Stimulated activated CD8-positive, alpha-beta memory T cell treated with anti-CD3 and anti-CD28 coated beads, Interleukin-12 subunit alpha, Interleukin-12 subunit beta, amount 100 ng/mL, for 24 hours (primary cell): ENCODE results near the gene KCNJ1.

Source experiments
- DNase-seq: peaks from one replicate; pipeline ENCODE4 v3.0.0-alpha.2; 2020; ENCODE audit errors: extremely low read depth

Gene KCNJ1

DNA sequence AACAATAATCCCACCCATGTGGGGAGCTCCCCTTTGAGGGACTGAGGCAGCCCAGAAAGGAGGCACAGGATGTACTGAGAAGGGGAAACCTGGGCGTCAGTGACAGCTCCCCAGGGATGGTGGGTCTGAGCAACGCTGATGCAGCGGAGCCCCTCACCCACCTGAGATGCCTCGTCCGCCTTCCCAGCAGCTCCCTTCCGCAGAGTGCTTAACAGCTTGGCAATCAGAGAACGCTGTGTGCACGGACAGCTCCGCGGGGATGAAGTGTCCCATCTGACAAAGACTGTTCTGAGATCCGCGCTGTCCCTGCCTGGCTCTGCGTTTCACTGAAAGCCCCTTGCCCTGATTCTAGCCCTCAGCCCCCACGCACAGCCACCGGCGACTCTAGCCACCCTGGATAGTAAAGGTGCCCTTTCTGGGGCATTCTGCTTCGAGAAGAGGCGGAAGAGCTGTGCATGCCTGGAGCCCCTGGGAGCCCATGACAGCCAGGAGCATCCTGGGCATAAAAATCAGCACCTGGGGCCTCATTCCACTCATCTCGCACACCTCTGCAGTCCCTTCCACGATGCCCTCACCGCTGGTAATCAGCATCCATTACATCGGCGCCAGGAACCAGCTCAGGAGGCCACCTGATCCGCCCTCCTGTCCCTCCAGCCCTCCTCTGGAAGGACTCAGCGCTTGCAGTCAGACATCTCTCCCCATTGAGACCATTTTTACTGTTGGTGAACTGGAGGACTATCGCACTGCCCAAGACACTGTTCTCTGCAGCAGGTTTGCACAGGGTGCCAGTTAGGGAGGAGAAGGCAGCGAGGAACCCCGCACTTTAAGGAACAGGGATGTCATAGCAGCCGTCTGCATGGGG lies 34.8 kb upstream of the KCNJ1 start:
- DNase-seq, result no peak

DNA sequence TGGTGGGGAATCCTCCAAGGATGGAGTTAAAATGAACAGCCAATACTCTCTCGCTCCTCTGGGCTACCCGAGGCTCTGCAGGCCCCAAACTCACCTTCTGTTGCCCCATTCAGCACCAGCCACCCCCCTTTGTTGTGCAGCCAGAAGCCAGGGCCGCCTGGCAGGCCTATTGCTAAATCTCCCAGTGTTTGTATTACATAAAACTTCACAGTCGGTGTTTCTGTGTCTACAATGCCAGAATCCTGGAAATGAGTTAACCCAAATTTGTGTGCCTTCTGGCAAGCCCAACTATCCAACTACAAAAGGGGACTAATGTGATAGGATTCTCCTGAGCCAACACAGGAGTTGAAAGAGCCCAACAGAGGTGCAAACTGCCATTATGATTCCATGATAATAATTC lies 33.4 kb upstream of the KCNJ1 start:
- no peak for DNase-seq

DNA sequence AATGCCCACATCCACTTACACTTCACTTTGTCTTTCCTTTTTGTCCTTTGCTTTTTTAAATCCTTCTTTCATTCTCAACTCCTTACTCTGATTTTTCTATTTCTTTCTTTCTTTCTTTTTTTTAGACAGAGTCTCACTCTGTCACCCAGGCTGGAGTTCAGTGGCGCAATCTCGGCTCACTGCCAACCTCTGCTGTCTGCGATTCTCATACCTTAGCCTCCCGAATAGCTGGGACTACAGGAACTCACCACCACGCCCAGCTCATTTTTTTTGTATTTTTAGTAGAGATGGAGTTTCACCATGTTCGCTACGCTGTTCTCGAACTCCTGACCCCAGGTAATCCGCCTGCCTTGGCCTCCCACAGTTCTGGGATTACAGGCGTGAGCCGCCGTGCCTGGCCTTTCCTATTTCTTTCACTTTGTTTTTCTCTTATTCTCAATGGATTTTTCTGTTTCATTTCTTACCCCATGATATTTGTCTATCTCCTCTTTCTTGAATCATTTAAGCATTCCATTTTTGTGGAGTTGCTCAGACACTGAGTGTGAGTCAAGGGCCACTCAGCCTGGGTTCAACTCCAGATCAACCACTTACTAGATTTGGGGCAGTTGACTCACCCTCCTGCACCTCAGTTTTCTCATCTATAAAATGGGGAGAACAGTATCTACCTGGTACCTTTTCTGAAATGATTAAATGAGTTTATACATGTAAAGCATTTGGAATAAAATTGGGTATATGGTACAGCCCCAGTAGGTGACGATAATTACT lies 31.7 kb upstream of the KCNJ1 start:
- DNase-seq, result no peak

DNA sequence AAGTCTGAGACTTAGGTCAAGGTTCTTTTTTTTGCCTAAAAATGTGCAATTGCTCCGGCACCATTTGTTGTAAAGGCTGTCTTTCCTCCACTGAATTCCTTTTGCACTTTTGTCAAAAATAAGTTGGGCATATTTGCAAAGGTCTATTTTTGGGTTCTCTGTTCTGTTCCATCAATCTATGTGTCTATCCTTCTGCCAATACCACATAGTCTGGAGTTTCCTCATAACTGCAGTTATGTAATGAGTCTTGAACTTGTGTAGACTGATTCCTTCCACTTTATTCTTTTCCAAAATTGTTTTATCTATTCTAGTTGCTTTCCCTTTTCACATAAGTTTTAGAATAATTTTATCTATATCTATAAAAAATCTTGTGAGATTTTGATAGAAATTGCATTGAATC lies 30.7 kb upstream of the KCNJ1 start:
- DNase-seq, result no peak

DNA sequence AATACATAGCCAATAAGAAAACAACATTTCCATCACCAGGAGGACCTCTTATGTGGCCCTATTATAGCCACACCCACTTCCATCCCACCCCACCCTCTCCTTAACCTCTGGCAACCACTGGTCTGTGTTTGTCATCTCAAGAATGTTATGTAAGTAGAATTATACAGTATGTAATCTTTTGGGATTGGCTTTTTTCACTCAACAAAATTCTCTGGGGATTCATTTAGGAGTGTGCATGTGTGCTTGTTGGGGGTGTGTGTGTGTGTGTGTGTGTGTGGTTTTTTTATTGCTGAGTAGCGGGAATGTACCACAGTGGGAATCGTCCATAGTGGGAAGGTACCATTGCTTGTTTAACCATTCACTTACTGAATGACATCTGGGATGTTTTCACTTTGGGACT lies 29.3 kb upstream of the KCNJ1 start:
- DNase-seq, result no peak

DNA sequence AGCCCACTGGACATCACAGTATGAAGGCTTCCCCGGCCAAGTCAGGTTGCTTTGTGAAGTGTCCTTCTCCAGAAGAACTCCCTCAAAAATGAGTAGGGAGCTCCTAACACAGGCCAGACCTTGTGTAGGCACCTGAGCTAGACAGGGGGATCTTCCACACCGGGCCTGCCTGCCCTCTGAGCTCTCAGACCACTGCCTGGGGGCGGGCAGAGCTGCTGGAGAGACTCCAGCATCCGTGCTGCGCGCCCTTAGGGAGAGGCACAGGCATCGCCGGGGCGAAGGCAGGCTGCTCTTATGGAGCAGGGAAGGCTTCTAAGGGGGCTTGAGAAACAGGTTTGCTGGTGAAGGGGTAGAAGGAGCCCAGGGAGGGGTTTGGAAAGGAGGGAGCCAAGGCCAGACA lies 28.4 kb upstream of the KCNJ1 start:
- DNase-seq, result no peak

DNA sequence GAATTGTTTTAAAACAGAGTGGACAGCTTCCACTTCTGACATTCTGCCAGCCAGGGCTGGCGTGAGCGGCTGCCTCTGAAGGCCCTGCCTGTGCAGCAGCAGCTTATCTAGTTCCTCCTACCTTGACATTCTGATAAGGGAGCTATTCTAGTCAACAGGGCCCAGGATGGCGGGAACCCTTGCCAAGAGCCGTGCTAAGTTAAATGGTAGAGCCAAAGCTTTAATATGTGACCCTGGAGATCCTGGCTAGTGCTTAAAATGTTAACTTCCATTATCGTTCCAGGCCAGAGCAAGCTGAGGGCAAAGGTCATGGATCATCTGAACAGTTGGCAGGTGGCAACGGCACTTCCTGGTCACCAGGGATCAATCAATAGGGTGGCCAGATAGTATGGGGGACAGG lies 27.6 kb upstream of the KCNJ1 start:
- DNase-seq, result no peak

DNA sequence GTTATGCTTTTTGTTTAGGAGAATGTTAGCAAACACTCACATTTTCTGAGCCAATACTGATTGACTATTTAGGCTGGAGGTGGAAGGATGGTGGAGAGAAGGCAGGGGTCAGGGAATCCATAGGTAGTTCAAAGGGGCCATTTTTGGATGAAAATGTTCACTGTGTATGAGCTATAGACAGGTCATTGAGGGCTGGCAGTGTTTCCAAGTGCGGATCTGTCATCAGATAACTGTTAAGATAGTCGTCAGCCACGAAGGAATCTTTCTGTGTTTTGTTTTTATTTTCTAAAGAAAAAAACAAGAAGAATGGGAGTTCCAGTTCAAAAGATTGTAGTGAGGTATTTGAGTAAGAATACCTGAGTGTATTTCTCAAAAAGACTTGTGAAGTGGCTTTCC lies 27.2 kb upstream of the KCNJ1 start:
- no peak for DNase-seq

DNA sequence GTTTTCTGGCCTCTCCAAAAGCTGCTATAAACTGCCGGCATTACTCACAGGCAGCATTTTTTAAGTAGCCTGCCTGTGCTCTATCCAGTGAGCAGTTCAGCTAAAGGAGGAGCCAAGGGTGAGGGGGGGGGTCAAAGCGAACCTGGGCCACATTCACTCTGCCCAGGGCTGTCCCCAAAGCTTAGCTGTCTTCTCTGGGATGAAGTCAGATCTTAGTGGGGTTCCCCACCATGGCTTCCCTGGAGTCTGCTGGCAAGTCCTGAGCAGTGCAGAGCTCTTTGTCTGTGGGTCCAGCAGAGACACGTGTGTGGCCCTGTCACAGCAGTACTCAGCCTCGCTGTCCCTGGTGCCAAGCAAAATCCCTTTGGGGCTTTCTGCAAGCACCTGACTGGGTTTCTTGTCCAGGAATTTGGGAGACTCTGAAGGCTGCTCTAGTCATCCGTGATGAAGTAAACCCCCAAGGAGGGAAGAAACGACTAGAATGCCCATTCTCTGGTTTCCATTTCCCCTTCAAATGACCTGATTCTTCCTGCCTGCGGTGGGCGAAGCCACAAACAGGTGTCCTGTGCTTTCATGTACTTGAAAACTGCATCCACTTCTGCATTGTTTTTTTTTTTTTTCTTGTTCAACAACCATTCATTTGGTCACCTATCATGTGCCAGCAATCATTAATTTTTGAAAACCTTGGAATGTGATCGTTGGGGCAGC lies 26.6 kb upstream of the KCNJ1 start:
- no peak for DNase-seq

DNA sequence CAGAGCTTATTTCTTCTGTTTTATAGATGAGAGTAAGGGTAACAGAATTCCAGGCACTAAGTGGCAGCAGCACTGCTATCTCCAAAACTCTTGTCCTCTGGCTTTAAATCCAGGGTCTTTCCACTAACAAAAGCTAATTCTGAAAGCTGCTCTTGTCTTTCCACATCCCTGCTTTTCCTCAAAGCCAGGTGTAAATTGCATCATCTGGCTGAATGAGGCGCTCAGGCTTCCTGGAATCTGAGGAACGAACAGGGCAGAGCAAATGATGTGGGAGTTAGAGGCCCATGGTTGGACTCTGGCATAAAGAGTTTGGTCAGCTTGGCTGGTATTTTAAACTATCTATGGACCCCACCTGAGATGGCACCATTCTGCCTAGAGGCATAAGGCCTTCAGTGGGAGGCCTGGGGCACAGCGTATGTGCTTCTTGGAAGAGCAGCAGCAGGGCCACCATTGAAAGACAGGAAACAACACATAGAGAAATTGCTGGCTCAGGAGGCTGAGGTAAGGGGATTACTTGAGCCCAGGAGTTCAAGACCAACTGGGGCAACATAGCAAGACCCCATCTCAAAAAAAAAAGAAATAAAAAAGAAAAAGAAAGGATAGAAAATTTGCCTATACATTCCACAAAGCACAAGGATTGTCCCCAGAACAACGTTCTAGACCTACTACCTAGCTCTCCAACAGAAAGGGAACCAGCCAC lies 25.9 kb upstream of the KCNJ1 start:
- no peak for DNase-seq

DNA sequence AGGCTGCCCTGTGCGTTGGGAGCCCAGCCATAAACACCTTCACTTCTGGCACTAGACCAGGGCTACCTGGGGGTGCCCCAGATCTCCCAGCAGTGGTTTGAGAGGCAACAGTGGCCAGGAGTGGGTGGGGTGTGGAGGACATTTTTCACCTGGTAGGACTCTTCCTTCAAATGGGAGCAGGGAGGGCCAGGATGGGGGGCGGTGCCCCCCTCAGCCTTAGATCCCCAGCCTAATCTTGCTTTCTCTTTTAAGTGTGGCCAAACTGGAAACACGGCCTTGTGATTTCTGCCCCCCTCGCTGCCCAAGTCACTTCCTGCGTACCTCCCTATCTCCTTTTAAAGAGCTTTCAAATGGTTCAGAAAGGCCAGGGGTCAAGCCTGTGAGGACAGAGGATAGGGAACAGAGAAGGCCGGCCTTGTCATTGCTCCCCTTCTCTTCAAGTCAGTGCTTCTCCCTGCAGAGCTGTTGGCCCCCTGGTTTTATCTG lies 24.9 kb upstream of the KCNJ1 start:
- no peak for DNase-seq

DNA sequence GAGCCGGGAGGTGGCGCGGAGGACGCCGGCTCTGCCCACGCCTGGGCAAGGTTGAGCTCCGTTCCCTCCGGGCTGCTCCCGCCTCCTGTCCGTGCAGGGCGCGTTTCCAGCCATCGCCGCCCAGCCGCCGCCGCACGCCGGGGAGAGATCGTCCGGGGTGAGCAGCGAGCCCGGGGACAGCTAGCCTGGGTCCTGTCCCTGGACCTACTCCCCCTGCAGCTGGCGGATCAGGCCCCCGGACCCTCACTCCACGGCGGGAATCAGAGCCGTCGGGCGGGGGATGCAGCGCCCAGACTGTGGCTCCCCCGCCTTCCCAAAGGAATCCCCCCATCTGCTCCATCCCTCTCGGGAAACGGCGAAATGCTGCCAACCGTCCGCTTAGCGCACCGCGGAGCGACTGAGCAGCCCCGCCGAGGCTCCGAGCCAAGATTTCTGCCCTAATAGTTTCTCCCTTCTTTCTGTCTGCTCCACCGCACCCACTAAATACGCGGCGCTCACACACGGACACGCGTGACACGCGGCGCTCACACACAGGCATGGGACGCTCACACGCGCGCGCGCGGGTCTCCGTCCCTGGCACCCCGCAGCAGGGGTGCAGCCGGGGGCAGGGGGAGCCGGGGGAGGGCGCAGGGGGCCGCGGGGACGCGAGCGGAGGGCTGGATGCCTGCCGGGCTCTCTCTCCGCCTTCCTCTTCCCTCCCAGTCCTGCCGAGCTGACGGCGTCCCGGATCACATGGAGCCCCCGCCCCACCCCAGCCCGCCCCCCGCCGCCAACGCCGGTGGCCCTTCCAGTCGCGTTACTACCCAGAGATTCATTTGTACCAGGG lies 23.7 kb upstream of the KCNJ1 start, which contains the start of gene KCNJ5:
Gene KCNJ5 (plus strand): TSS at position 814 of the 826 bp plus-strand sequence. CDS start 19,918 bp downstream, outside the sequence.
- DNase-seq, result no peak

DNA sequence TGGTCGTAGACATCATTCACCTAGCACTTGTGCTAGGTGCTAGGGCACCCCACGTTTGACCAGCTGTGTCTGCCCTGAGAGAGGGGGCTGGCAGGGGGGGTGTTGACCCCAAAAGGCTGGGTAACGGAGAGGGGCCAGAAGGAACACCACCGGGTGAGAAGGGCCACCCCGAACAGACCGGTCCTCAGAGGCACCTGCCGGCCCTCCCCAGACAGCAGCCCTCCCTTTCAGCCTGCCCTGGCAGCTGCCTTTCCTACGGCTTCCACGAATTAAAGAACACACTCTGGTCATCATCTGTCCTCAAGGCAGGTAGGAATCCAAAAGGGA lies 23.1 kb upstream of the KCNJ1 start:
- no peak for DNase-seq

DNA sequence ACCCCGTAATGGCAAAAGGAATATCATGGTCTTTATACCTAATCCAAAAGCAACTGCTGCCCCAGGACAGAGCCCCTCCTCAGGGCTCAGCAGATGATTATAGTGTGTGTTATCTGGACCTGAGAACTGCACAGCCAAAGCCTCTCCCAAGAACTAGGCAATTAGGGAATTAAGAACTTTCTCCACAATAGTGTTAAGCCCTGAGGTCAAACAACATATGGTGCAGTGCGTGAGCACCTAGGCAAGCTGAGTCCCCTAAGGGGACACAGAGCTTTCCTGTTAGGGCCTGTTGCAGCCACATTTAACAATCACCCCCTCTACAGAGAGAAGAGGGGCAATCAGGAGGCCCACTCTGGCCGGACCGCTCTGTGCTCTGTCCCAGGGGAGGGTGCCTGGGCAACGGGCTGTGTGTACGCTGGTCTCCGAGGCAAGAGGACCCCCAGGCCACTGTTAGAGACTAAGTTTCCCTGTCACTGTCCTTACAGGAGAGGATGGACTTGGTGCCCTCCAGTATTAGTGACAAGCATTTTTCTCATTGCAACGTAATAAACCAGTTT lies 22.6 kb upstream of the KCNJ1 start:
- no peak for DNase-seq

DNA sequence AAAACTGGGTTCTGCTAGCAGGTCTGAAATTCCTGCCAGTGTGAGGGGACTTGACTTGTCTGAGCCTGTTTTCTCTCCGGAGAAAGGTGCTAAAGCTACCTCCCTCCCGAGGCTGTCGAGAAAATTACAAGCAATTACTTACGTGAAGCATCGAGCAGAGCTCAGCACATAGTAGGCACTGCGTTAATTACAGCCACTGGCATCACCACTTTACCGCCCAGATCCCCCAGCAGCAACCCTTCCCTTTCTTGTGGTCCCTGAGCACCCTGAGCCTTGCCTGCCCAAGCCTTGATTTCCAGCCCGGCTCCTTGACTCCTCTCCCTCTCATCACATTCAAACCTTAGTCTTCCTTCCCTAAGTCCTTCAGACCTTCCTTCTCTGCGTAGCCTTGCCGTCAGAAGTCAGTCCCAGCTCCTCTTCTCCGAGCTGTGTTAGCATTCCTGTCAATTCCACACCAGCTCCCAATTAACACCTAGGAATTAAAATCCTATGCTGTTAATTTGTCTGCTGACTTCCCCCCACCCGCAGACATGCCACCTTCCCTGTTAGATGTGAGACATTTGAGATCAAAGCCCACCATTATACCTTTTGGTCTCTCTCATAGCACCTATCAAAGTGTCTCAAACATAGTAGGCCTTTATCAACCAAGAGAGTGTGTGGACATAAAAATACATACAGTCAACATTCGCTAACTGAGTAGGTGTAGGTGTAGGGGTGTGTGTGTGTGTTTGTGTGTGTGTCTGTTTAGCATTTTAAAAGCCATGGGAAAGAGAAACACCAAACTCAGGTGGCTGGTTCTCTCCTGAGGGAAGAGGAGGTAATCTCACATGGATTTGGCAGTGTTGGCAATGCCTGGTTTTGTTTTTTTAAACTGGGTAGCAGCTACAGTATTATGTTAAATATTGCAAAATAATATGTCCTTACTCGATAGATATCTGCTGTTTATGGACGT lies 21.2 kb upstream of the KCNJ1 start:
- DNase-seq, result no peak

DNA sequence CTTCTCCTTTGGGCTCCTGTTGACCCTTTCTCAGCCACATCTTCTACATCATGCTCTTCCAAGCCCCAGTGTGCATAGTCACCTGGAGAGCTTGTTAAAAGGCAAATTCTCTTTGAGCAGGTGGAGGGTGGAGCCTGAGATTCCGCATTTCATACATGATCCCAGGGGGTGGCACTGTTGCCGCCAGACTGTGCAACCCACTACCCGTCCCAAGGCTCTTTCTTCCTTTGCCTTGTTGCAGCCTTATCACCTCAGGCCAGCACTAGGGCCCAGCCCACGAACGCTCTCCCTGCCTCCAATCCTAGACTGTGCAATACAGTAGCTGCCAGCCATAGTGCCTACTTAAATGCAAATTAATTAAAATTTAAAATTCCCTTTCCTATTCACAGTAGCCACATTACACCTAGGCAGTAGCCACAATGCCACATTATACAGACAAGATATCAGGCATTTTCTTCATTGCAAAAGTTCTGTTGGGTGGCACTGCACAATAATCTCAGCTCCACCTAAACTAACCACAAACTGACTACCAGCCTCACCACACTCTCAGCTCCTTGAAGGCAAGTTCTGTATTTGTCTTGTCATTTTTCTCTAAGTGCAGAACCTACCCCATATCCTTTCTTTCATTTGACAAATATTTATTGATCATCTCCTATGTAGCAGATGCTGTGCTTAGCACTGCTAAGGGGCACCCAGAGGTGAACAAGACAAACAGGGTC lies 19.5 kb upstream of the KCNJ1 start:
- DNase-seq, result no peak

DNA sequence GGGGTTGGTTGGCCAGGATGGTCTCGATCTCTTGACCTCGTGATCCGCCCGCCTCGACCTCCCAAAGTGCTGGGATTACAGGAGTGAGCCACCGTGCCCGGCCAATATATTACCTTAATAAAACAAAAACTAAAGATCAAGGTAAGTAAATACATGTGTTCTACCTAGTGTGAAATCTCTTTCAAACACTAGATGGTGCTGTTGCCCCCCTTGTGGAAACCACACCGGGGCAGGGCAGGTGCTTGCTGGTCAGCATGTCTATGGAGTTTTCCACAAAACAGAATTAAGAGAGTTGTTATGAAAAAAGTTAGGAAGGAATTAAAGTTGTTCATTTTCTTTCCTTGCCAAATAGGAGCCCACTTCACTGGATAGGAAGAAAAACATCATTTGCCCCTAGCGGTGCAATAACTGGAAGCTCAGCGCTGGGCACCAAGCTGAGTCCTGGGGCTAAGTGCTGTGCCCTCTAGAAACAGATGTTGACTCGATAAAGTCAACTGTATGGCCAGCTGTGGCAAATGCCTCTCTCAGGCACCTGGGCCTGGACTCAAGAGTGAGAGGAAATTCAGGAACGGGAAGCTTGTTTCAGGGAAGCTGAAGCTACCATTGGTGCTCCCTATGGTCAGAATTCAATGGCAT lies 17.7 kb upstream of the KCNJ1 start:
- DNase-seq, result no peak

DNA sequence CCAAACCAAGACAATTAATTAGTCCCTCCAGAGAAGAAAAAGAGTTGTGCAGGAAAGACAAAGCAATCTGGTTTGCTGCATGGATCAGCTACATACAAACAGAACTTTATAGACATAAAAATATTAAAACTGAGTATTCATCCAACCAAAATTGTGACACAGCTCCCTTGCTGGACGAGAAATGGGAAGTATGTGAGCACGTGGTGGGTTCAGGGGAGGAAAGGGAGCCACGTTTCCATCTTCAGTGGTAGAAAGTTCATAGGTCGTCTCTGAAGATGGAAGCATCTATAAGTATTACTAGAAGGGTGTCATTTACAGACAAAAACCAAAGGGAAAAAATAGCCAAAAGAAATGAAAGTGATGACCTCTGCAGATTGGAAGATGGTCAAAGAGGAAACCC lies 17.0 kb upstream of the KCNJ1 start:
- DNase-seq, result no peak
